ENCODE measurements around the gene SLC8A3.

DNA sequence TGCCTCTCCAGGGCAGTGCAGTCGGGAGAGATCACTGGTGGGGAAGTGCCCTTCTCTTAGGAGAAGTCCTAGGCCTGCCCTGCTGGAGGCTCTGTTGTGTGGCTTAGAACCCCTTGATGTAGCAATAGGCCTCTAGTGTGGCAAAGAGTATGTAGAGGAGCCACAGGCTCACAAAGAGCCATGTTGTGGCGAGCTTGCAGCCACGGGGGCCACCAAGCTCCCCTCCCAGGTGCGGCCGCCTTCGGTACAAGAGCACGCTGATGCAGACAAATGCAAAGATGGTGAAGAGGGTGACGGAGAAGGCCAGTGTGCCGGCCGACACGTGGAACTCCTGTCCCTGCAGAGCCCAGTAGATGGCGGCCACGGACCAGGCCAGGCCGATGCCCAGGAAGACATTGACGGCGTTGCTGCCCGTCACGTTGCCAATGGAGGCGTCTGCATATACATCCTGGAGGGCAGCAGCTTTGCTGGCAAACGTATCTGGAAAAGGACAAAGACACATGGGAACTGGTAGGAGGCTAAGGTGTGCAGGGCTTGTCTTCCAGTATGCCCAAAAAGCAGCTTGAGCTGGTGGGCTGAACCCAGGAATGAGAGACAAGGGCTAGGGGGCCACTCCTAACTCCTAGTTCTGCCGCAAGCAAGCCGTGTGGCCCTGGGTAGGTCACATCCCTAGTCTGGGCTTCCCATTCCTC is 142.8 kb downstream of the SLC8A3 start:
- TF ChIP-seq CTCF (IDR thresholded peaks at IDR 0.05; ENCODE audit: low read length) (peak; percentile 42), EZH2 (IDR thresholded peaks at IDR 0.05; ENCODE audit: borderline replicate concordance, low read length) (no peak)
